Right atrium auricular region (tissue), 2 donors: Measurements from ENCODE around the gene PRG2. TPM values are rescaled to one million over a fixed set of nuclear protein-coding genes. Genes with fewer than 3 reads are reported as not detected.
A peak's percentile ranks its signal among the peaks of the same experiment; 100 is the strongest.

Experiments
- DNase-seq: peaks from one replicate; pipeline ENCODE4 v3.0.0-alpha.2; 2019; ENCODE audit warnings: low spot score
- H3K27ac ChIP-seq, 2 donors: fragments of 200-600 bp; sonication (generic); 1 replicate in 1 of 2; 2 replicates in 1 of 2; pipeline ENCODE4 v1.5.1; 2016 to 2019
- H3K27me3 ChIP-seq, 2 donors: fragments of 200-600 bp; sonication (generic); one replicate each; pipeline versions ENCODE4 v1.5.1 to v1.6.0; 2017 to 2019
- H3K36me3 ChIP-seq: fragments of 200-600 bp; sonication (generic); one replicate; pipeline ENCODE4 v1.5.1; 2016
- H3K4me1 ChIP-seq, 2 donors: fragments of 200-600 bp; sonication (generic); one replicate each; pipeline versions ENCODE4 v1.5.1 to v1.6.0; 2017 to 2019
- H3K4me3 ChIP-seq, 2 donors: fragments of 200-600 bp; sonication (generic); 1 replicate in 1 of 2; 2 replicates in 1 of 2; pipeline ENCODE4 v1.5.1; 2017 to 2019; ENCODE audit warnings: mild to moderate bottlenecking in 1 of 2, moderate library complexity in 1 of 2
- H3K9me3 ChIP-seq, 2 donors: fragments of 200-600 bp; sonication (generic); one replicate each; pipeline ENCODE4 v1.5.1; 2019
- CTCF ChIP-seq, 2 donors: fragments of 200-600 bp; sonication (generic); IDR thresholded peaks; one replicate each; pipeline ENCODE4 v1.5.1; 2019; ENCODE audit warnings: antibody characterized with exemption in 2 of 2
- total RNA-seq, 2 donors: library from RNA; depleted of rRNA; stranded (reverse); fragments of >200 nt; gene quantifications; one replicate each; pipeline ENCODE4 v1.1.0, GENCODE V29; 2016

The PRG2 gene
- total RNA-seq, 2 donors from 2014 or later, result not detected

- TF ChIP-seq CTCF (IDR thresholded peaks at IDR 0.05), result no peak
- no peaks in the 10 kb centered on the region for H3K9me3 ChIP-seq
- H3K36me3 ChIP-seq, result no peaks in the 10 kb centered on the region
- DNase-seq, result no peak
- no peak overlapping the region for H3K27ac ChIP-seq
- H3K4me3 ChIP-seq, result no peak overlapping the region
- H3K4me1 ChIP-seq, result peaks cover 0 to 11% of the 10 kb centered on the region in 2 donors
- H3K27me3 ChIP-seq, result no peaks in the 10 kb centered on the region
Observed at GRCh38 chr11:57358991-57359390, 31.5 kb downstream of the PRG2 start.

GRCh38 chr11:57358543-57358961 is 31.9 kb downstream of the PRG2 start:
- H3K4me3 ChIP-seq, result no peak overlapping the region
- no peaks in the 10 kb centered on the region for H3K27me3 ChIP-seq
- no peak for TF ChIP-seq CTCF (IDR thresholded peaks at IDR 0.05)
- peaks cover 0 to 11% of the 10 kb centered on the region in 2 donors for H3K4me1 ChIP-seq
- no peak overlapping the region for H3K27ac ChIP-seq
- H3K9me3 ChIP-seq, result no peaks in the 10 kb centered on the region
- no peak for DNase-seq
- H3K36me3 ChIP-seq, result no peaks in the 10 kb centered on the region

GRCh38 chr11:57357856-57358255 is 32.6 kb downstream of the PRG2 start:
- Histone ChIP-seq H3K9me3 (no peaks in the 10 kb centered on the region), H3K36me3 (no peaks in the 10 kb centered on the region), H3K27ac (peak overlapping the region in 1 of 2 donors; percentile 4), H3K27me3 (no peaks in the 10 kb centered on the region), H3K4me1 (peaks cover 0 to 11% of the 10 kb centered on the region in 2 donors), H3K4me3 (no peak overlapping the region)
- no peak for TF ChIP-seq CTCF (IDR thresholded peaks at IDR 0.05)
- no peak for DNase-seq

GRCh38 chr11:57357310-57357709 is 33.1 kb downstream of the PRG2 start:
- H3K27me3 ChIP-seq, result no peaks in the 10 kb centered on the region
- no peaks in the 10 kb centered on the region for H3K36me3 ChIP-seq
- no peak overlapping the region for H3K4me3 ChIP-seq
- H3K9me3 ChIP-seq, result no peaks in the 10 kb centered on the region
- no peak overlapping the region for H3K27ac ChIP-seq
- peaks cover 0 to 11% of the 10 kb centered on the region in 2 donors for H3K4me1 ChIP-seq
- TF ChIP-seq CTCF (IDR thresholded peaks at IDR 0.05), result no peak
- no peak for DNase-seq

- Histone ChIP-seq H3K27me3 (no peaks in the 10 kb centered on the region), H3K36me3 (no peaks in the 10 kb centered on the region), H3K4me1 (peaks cover 0 to 11% of the 10 kb centered on the region in 2 donors), H3K27ac (no peak overlapping the region), H3K4me3 (no peak overlapping the region), H3K9me3 (no peaks in the 10 kb centered on the region)
- no peak for DNase-seq
- no peak for TF ChIP-seq CTCF (IDR thresholded peaks at IDR 0.05)
Observed at GRCh38 chr11:57356268-57356667, 34.2 kb downstream of the PRG2 start.

- no peaks in the 10 kb centered on the region for H3K9me3 ChIP-seq
- DNase-seq, result no peak
- no peaks in the 10 kb centered on the region for H3K27me3 ChIP-seq
- TF ChIP-seq CTCF (IDR thresholded peaks at IDR 0.05), result no peak
- no peak overlapping the region for H3K4me3 ChIP-seq
- peaks cover 0 to 16% of the 10 kb centered on the region in 2 donors for H3K4me1 ChIP-seq
- H3K36me3 ChIP-seq, result no peaks in the 10 kb centered on the region
- no peak overlapping the region for H3K27ac ChIP-seq
Observed at GRCh38 chr11:57354699-57355098, 35.8 kb downstream of the PRG2 start.
